HL-60 (cell line): ENCODE measurements around the gene SULT2B1.

Source experiments
- CTCF ChIP-seq: IDR thresholded peaks from one replicate; pipeline ENCODE4 v1.5.1; 2011; ENCODE audit warnings: low read length, control low read depth, inconsistent platforms; ENCODE audit not compliant: insufficient read depth
- REST ChIP-seq: IDR thresholded peaks from 2 replicates; pipeline ENCODE4 v1.6.1; 2012; ENCODE audit warnings: low read depth; ENCODE audit not compliant: insufficient replicate concordance

DNA sequence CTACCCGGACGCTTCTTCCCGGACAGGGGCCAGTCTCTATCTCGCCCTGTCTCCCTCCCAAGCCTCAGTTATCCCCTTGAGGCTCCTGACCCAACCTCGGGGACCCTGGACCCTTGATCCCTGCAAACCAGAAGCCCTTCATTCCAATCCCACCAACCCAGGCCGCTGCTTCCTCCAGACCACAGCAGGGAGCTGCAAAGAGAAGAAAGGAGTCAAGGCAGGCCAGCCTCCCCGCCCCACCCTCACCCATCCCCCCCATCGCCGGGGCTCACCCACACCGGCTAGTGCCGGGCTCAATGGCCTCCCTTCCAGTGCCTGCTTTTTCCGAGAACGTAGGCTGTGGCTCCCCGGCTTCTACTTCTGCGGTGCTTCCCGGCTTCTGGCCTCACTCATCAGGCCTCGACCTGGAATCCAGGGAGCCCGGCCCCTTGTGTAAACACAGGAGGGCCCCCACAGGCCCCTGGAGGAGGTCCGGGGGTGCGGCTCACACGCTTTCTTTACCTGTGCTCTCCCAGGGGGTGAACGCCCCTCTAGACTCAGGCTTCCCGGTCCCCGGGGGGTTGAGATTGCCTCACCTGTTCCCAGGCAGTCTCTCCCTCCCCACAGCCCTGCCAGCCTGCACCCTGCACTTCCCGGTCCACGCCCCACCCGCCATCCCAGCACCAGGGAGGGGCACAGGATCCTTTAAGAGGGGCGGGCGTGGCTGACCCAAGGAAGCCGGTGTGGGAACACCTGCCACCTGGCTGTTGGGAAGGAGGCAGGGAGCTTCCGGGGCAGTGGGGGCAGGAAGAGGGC is 62.7 kb downstream of the SULT2B1 start, which contains the start of gene FAM83E:
- TF ChIP-seq CTCF (no peak), REST (no peak)
